Measurements from ENCODE around the gene ZMYND15. TPM values are rescaled to one million over a fixed set of nuclear protein-coding genes. Genes with fewer than 3 reads are reported as not detected.
"Not testable (repeated sequence)": the region's sequence is repeated elsewhere in the genome, so short reads cannot be mapped to it uniquely, and the experiment has no call there.

The ZMYND15 gene
- total RNA-seq, 1 experiment from 2014 or later = 2.8 TPM

GRCh38 chr17:4699401-4700056, 40.1 kb upstream of the ZMYND15 start:
- intact Hi-C loops (cut with micrococcal nuclease); RAD21 ChIA-PET (ENCODE audit: low non-redundant PET in 1 of 2, low total read pairs in 2 of 2, uncharacterized antibody in 2 of 2, unreplicated experiment in 2 of 2); BruUV-seq (replicated peaks); H3K9me2 ChIP-seq (ENCODE audit: insufficient read depth); H2AFZ ChIP-seq (ENCODE audit: low read depth, low read length, poor library complexity, severe bottlenecking); H3K9ac ChIP-seq (ENCODE audit: low read length); H3K27ac ChIP-seq (ENCODE audit: low read depth, low read length); POLR2A ChIA-PET; H4K20me1 ChIP-seq (ENCODE audit: insufficient read depth); DNase-seq (ENCODE audit: low read depth, low spot score); H3K4me3 ChIP-seq (replicated peaks in 1 of 2; ENCODE audit: low read depth in 1 of 2, low read length in 2 of 2); H3K27me3 ChIP-seq (ENCODE audit: insufficient read depth, low read length); H3K9me3 ChIP-seq (ENCODE audit: control insufficient read depth in 1 of 2, insufficient read depth in 1 of 2, low read depth in 1 of 2, low read length in 2 of 2); H3K4me2 ChIP-seq (ENCODE audit: low read length); ATAC-seq: not testable (repeated sequence)
- Histone ChIP-seq H3K79me2 (ENCODE audit: insufficient read depth, low read length) (peaks cover 98% of the 10 kb centered on the region), H3K36me3 (ENCODE audit: control insufficient read depth in 1 of 2, insufficient read depth in 2 of 2, low read length in 2 of 2) (peaks cover 9 to 24% of the 10 kb centered on the region in 2 experiments; a peak in 2 of 4 replicates), H3K4me1 (ENCODE audit: control insufficient read depth in 1 of 2, insufficient read depth in 2 of 2, low read length in 2 of 2) (peaks cover 5 to 17% of the 10 kb centered on the region in 2 experiments)
- CTCF ChIA-PET = interaction anchor here (1.0 kb wide), 1 partner anchor 133 kb away, joined by 4 read pairs; no protein-coding TSS in a partner anchor
- TF ChIP-seq RAD21 (IDR thresholded peaks at IDR 0.05; ENCODE audit: low read depth) = peak; percentile 6; the same call in 1 of the 2 replicates

- ATAC-seq = no peak
- Histone ChIP-seq H3K79me2 (ENCODE audit: insufficient read depth, low read length) (peaks cover 88% of the 10 kb centered on the region), H4K20me1 (ENCODE audit: insufficient read depth) (0 out of 2 replicates have a peak, but pooled peaks cover 4% of the 10 kb centered on the region), H3K9me2 (ENCODE audit: insufficient read depth) (no peaks in the 10 kb centered on the region), H3K9me3 (ENCODE audit: control insufficient read depth in 1 of 2, insufficient read depth in 1 of 2, low read depth in 1 of 2, low read length in 2 of 2) (no peaks in the 10 kb centered on the region), H3K27me3 (ENCODE audit: insufficient read depth, low read length) (no peaks in the 10 kb centered on the region), H3K4me3 (replicated peaks in 1 of 2; ENCODE audit: low read depth in 1 of 2, low read length in 2 of 2) (no peak overlapping the region), H2AFZ (ENCODE audit: low read depth, low read length, poor library complexity, severe bottlenecking) (no peak overlapping the region), H3K4me2 (ENCODE audit: low read length) (no peak overlapping the region), H3K36me3 (ENCODE audit: control insufficient read depth in 1 of 2, insufficient read depth in 2 of 2, low read length in 2 of 2) (peaks cover 9 to 20% of the 10 kb centered on the region in 2 experiments; a peak in 2 of 4 replicates), H3K4me1 (ENCODE audit: control insufficient read depth in 1 of 2, insufficient read depth in 2 of 2, low read length in 2 of 2) (peaks cover 5 to 31% of the 10 kb centered on the region in 2 experiments), H3K9ac (ENCODE audit: low read length) (no peak overlapping the region), H3K27ac (ENCODE audit: low read depth, low read length) (no peak overlapping the region)
- ChIA-PET POLR2A (interaction anchor here (1.1 kb wide), 1 partner anchor 11 kb away, joined by 3 read pairs; no protein-coding TSS in a partner anchor), CTCF (no interaction called here), RAD21 (ENCODE audit: low non-redundant PET in 1 of 2, low total read pairs in 2 of 2, uncharacterized antibody in 2 of 2, unreplicated experiment in 2 of 2) (no interaction called here)
- no TSS peak for BruUV-seq (replicated peaks)
- TF ChIP-seq CBX3 (IDR thresholded peaks at IDR 0.05; ENCODE audit: low read depth) (no peak), REST (IDR thresholded peaks at IDR 0.05; ENCODE audit: low read depth) (no peak), EGR1 (IDR thresholded peaks at IDR 0.05; ENCODE audit: low read depth) (no peak)
- intact Hi-C loops (cut with micrococcal nuclease) = no loop called here
- no peak for DNase-seq (ENCODE audit: low read depth, low spot score)
Observed at GRCh38 chr17:4701116-4701515, 38.5 kb upstream of the ZMYND15 start.
